ENCODE measurements around the gene SOX13.

DNA sequence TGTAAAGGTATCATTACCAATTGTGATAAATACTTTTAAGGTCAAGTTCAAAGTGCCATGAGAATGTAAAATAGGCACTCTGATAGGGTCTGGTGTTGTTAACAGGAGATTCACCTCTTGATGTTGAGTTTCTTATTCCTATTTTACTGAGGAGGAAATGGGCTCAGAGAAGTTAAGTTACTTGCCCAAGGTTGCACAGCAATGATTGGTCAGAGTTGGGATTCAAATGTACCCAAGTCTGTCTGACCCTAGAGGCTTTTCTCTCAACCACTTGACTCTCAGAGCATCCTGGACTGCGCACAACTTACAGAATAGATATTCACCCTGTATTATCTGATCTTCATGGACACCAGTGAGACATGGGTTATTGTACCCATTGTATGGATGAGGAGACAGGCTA, 33.9 kb downstream of the SOX13 start:
- TF ChIP-seq, protein P1, sequence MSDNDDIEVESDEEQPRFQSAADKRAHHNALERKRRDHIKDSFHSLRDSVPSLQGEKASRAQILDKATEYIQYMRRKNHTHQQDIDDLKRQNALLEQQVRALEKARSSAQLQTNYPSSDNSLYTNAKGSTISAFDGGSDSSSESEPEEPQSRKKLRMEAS (CRISPR knock-in tag; IDR thresholded peaks at IDR 0.05) = no peak
- TF ChIP-seq, protein P2, sequence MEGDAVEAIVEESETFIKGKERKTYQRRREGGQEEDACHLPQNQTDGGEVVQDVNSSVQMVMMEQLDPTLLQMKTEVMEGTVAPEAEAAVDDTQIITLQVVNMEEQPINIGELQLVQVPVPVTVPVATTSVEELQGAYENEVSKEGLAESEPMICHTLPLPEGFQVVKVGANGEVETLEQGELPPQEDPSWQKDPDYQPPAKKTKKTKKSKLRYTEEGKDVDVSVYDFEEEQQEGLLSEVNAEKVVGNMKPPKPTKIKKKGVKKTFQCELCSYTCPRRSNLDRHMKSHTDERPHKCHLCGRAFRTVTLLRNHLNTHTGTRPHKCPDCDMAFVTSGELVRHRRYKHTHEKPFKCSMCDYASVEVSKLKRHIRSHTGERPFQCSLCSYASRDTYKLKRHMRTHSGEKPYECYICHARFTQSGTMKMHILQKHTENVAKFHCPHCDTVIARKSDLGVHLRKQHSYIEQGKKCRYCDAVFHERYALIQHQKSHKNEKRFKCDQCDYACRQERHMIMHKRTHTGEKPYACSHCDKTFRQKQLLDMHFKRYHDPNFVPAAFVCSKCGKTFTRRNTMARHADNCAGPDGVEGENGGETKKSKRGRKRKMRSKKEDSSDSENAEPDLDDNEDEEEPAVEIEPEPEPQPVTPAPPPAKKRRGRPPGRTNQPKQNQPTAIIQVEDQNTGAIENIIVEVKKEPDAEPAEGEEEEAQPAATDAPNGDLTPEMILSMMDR (IDR thresholded peaks at IDR 0.05) = no peak

All from WTC11 (cell line).